Breast epithelium (tissue), 3 donors: Measurements from ENCODE around the gene FCMR.

ENCODE experiments used
- POLR2A ChIP-seq: fragments of 450-650 bp; IDR thresholded peaks from one replicate; pipeline ENCODE4 v1.6.1; 2016; ENCODE audit warnings: antibody characterized with exemption, mild to moderate bottlenecking, moderate library complexity
- TF ChIP-seq, protein P1 (sequence below), 3 donors: fragments of 450-650 bp; IDR thresholded peaks; one replicate each; pipeline ENCODE4 v1.5.1; 2016 to 2017; ENCODE audit warnings: antibody characterized with exemption in 3 of 3, mild to moderate bottlenecking in 3 of 3, moderate library complexity in 3 of 3

DNA sequence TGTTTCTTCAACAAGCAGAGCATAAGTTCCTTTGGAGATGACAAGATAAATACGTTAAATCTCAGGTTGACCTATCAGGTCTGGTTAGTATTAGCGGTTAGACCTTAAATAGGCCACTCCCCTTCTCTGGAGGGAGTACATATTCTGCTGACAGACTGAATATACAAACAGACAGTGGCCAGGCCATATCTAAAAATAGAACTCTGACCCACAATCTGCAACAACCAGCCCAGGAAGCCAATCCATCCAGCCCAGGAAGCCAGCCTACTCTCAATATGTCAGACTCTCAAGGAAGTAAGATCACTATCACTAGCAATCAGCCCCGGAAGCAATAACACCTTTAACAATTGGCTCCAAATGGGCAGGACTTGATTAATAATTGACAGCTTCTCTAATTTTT lies 49.6 kb downstream of the FCMR start:
- TF ChIP-seq, protein P1, sequence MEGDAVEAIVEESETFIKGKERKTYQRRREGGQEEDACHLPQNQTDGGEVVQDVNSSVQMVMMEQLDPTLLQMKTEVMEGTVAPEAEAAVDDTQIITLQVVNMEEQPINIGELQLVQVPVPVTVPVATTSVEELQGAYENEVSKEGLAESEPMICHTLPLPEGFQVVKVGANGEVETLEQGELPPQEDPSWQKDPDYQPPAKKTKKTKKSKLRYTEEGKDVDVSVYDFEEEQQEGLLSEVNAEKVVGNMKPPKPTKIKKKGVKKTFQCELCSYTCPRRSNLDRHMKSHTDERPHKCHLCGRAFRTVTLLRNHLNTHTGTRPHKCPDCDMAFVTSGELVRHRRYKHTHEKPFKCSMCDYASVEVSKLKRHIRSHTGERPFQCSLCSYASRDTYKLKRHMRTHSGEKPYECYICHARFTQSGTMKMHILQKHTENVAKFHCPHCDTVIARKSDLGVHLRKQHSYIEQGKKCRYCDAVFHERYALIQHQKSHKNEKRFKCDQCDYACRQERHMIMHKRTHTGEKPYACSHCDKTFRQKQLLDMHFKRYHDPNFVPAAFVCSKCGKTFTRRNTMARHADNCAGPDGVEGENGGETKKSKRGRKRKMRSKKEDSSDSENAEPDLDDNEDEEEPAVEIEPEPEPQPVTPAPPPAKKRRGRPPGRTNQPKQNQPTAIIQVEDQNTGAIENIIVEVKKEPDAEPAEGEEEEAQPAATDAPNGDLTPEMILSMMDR (IDR thresholded peaks at IDR 0.05) = no peak
- no peak for TF ChIP-seq POLR2A
